Ascending aorta (tissue), 2 donors: ENCODE data around the gene SMOC1. TPM values are rescaled to one million over a fixed set of nuclear protein-coding genes. Genes with fewer than 3 reads are reported as not detected.
A peak's percentile ranks its signal among the peaks of the same experiment; 100 is the strongest.

Experiments used
- DNase-seq, 2 donors: peaks; one replicate each; pipeline ENCODE4 v3.0.0-alpha.2; 2019; ENCODE audit warnings: low spot score in 2 of 2
- H3K27ac ChIP-seq, 2 donors: fragments of 200-600 bp; sonication (generic); one replicate each; pipeline ENCODE4 v1.5.1; 2016 to 2017; ENCODE audit warnings: mild to moderate bottlenecking in 1 of 2
- H3K27me3 ChIP-seq: fragments of 200-600 bp; sonication (generic); one replicate; pipeline ENCODE4 v1.5.1; 2017
- H3K36me3 ChIP-seq, 2 donors: fragments of 200-600 bp; sonication (generic); one replicate each; pipeline ENCODE4 v1.5.1; 2016
- H3K4me1 ChIP-seq, 2 donors: fragments of 200-600 bp; sonication (generic); one replicate each; pipeline ENCODE4 v1.5.1; 2016 to 2017; ENCODE audit warnings: mild to moderate bottlenecking in 1 of 2
- H3K4me3 ChIP-seq, 2 donors: fragments of 200-600 bp; sonication (generic); one replicate each; pipeline ENCODE4 v1.5.1; 2016 to 2017; ENCODE audit warnings: mild to moderate bottlenecking in 1 of 2
- H3K9me3 ChIP-seq, 2 donors: fragments of 200-600 bp; sonication (generic); one replicate each; pipeline ENCODE4 v1.5.1; 2016
- CTCF ChIP-seq, 3 experiments: fragments of 200-600 bp in 2 of 3; fragments of 450-650 bp in 1 of 3; sonication (generic) in 2 of 3; IDR thresholded peaks; one replicate each; pipeline ENCODE4 v1.5.1; 2016 to 2019; ENCODE audit warnings: antibody characterized with exemption in 3 of 3, mild to moderate bottlenecking in 1 of 3, moderate library complexity in 1 of 3
- intact Hi-C: fragments of 100-400 bp; cut with DNase I; formaldehyde crosslinking; loops from one replicate; pipeline ENCODE4 v1.15.1; 2023
- total RNA-seq: library from RNA; depleted of rRNA; stranded (reverse); fragments of >200 nt; gene quantifications from one replicate; pipeline ENCODE4 v1.1.0, GENCODE V29; 2016

SMOC1 gene
- total RNA-seq, 1 donor from 2014 or later = 16.6 TPM

- H3K36me3 ChIP-seq = no peaks in the 10 kb centered on the region
- H3K9me3 ChIP-seq = no peaks in the 10 kb centered on the region
- no peak for TF ChIP-seq CTCF (IDR thresholded peaks at IDR 0.05)
- intact Hi-C loops = no loop called here
- no peaks in the 10 kb centered on the region for H3K27me3 ChIP-seq
- DNase-seq = no peak
- peaks cover 0 to 3% of the 10 kb centered on the region in 2 donors for H3K4me1 ChIP-seq
- no peak overlapping the region for H3K27ac ChIP-seq
- H3K4me3 ChIP-seq = no peak overlapping the region
Observed at GRCh38 chr14:70023871-70024270, 144.7 kb downstream of the SMOC1 start.

GRCh38 chr14:70027785-70028428, 148.7 kb downstream of the SMOC1 start:
- intact Hi-C loops = loop anchor here (1.0 kb wide), 1 partner anchor 210 kb away; no protein-coding TSS in a partner anchor
- H3K27me3 ChIP-seq = no peaks in the 10 kb centered on the region
- peak in 1 of 2 donors; percentile 74 for DNase-seq
- H3K4me1 ChIP-seq = no peaks in the 10 kb centered on the region
- H3K9me3 ChIP-seq = no peaks in the 10 kb centered on the region
- no peaks in the 10 kb centered on the region for H3K36me3 ChIP-seq
- TF ChIP-seq CTCF (IDR thresholded peaks at IDR 0.05) = peak; percentile 63 to 68 (median 68)
- H3K27ac ChIP-seq = no peak overlapping the region
- H3K4me3 ChIP-seq = no peak overlapping the region

- Histone ChIP-seq H3K27me3 (no peaks in the 10 kb centered on the region), H3K4me1 (no peaks in the 10 kb centered on the region), H3K36me3 (no peaks in the 10 kb centered on the region), H3K27ac (no peak overlapping the region), H3K4me3 (no peak overlapping the region), H3K9me3 (no peaks in the 10 kb centered on the region)
- no peak for TF ChIP-seq CTCF (IDR thresholded peaks at IDR 0.05)
- no peak for DNase-seq
- intact Hi-C loops = no loop called here
Observed at GRCh38 chr14:70029296-70030132, 150.3 kb downstream of the SMOC1 start.

GRCh38 chr14:70032016-70032415, 152.8 kb downstream of the SMOC1 start:
- no peak for TF ChIP-seq CTCF (IDR thresholded peaks at IDR 0.05)
- H3K27me3 ChIP-seq = no peaks in the 10 kb centered on the region
- no peak overlapping the region for H3K4me3 ChIP-seq
- no peaks in the 10 kb centered on the region for H3K36me3 ChIP-seq
- H3K4me1 ChIP-seq = no peaks in the 10 kb centered on the region
- H3K27ac ChIP-seq = no peak overlapping the region
- DNase-seq = peak in 1 of 2 donors; percentile 54
- H3K9me3 ChIP-seq = no peaks in the 10 kb centered on the region
- intact Hi-C loops = no loop called here

GRCh38 chr14:70032447-70032846, 153.2 kb downstream of the SMOC1 start:
- Histone ChIP-seq H3K27ac (no peak overlapping the region), H3K4me1 (no peaks in the 10 kb centered on the region), H3K27me3 (no peaks in the 10 kb centered on the region), H3K36me3 (no peaks in the 10 kb centered on the region), H3K9me3 (no peaks in the 10 kb centered on the region), H3K4me3 (no peak overlapping the region)
- intact Hi-C loops = no loop called here
- DNase-seq = no peak
- no peak for TF ChIP-seq CTCF (IDR thresholded peaks at IDR 0.05)
